CD14-positive monocyte (primary cell): Measurements from ENCODE around the gene IRS1. TPM values are rescaled to one million over a fixed set of nuclear protein-coding genes. Genes with fewer than 3 reads are reported as not detected.

Experiments
- DNase-seq, 3 donors: peaks; one replicate each; pipeline ENCODE4 v3.0.0-alpha.2; 2011 to 2022
- H2AFZ ChIP-seq: 2 replicates; pipeline ENCODE4 v1.6.0; 2012; ENCODE audit warnings: mild to moderate bottlenecking, low read depth, low read length, inconsistent platforms; ENCODE audit not compliant: insufficient read depth, poor library complexity, severe bottlenecking
- H3K27ac ChIP-seq, 2 donors: 1 replicate in 1 of 2; 2 replicates in 1 of 2; pipeline ENCODE4 v1.5.1; 2012 to 2013; ENCODE audit warnings: low read length in 2 of 2, control low read depth in 1 of 2, inconsistent platforms in 1 of 2, low read depth in 1 of 2, mild to moderate bottlenecking in 1 of 2
- H3K27me3 ChIP-seq, 2 donors: one replicate each; pipeline versions ENCODE4 v1.6.0 to v1.6.1; 2011 to 2013; ENCODE audit warnings: low read length in 2 of 2; ENCODE audit not compliant: control insufficient read depth in 2 of 2, insufficient read depth in 2 of 2
- H3K36me3 ChIP-seq, 2 donors: replicated peaks in 1 of 2; 1 replicate in 1 of 2; 2 replicates in 1 of 2; pipeline versions ENCODE4 v1.5.1 to v1.6.1; 2012 to 2013; ENCODE audit warnings: low read length in 2 of 2, control low read depth in 1 of 2, inconsistent platforms in 1 of 2, mild to moderate bottlenecking in 1 of 2; ENCODE audit not compliant: insufficient read depth in 2 of 2, control insufficient read depth in 1 of 2
- H3K4me1 ChIP-seq, 2 donors: 1 replicate in 1 of 2; 2 replicates in 1 of 2; pipeline versions ENCODE4 v1.5.1 to v1.6.1; 2012 to 2013; ENCODE audit warnings: low read length in 2 of 2, control low read depth in 1 of 2, inconsistent platforms in 1 of 2, mild to moderate bottlenecking in 1 of 2, moderate library complexity in 1 of 2; ENCODE audit not compliant: insufficient read depth in 2 of 2, control insufficient read depth in 1 of 2
- H3K4me2 ChIP-seq: replicated peaks from 2 replicates; pipeline ENCODE3; 2012; ENCODE audit warnings: low read length, moderate library complexity, mild to moderate bottlenecking; ENCODE audit not compliant: poor library complexity, severe bottlenecking; ENCODE audit errors: extremely low read depth
- H3K4me3 ChIP-seq, 3 experiments: fragments of 200-600 bp in 1 of 3; sonication (generic) in 1 of 3; replicated peaks in 1 of 3; 1 replicate in 2 of 3; 2 replicates in 1 of 3; pipeline ENCODE4 v1.5.1; 2011 to 2013; ENCODE audit warnings: low read length in 3 of 3, mild to moderate bottlenecking in 3 of 3, control low read depth in 2 of 3, low read depth in 2 of 3, inconsistent platforms in 1 of 3, moderate library complexity in 1 of 3
- H3K79me2 ChIP-seq: 2 replicates; pipeline ENCODE4 v1.6.0; 2012; ENCODE audit warnings: mild to moderate bottlenecking, control low read depth, inconsistent platforms, low read length, moderate library complexity; ENCODE audit not compliant: insufficient read depth
- H3K9ac ChIP-seq: 2 replicates; pipeline ENCODE4 v1.6.0; 2017; ENCODE audit warnings: low read length, mild to moderate bottlenecking; ENCODE audit not compliant: insufficient read depth, poor library complexity, severe bottlenecking
- H3K9me3 ChIP-seq, 2 donors: replicated peaks in 1 of 2; 1 replicate in 1 of 2; 2 replicates in 1 of 2; pipeline versions ENCODE4 v1.5.1 to v1.6.1; 2012 to 2013; ENCODE audit warnings: low read length in 2 of 2, control low read depth in 1 of 2; ENCODE audit not compliant: control insufficient read depth in 1 of 2, insufficient read depth in 1 of 2
- H4K20me1 ChIP-seq: 2 replicates; pipeline ENCODE4 v1.6.0; 2012; ENCODE audit warnings: mild to moderate bottlenecking, low read length, control low read depth, moderate library complexity; ENCODE audit not compliant: insufficient read depth
- H3K27ac Mint-ChIP-seq, 7 donors: one replicate each; pipeline ENCODE4 v1.8.0; 2020; ENCODE audit warnings: mild to moderate bottlenecking in 7 of 7, mixed read lengths in 7 of 7, moderate library complexity in 6 of 7, inconsistent platforms in 2 of 7
- H3K27me3 Mint-ChIP-seq, 3 donors: one replicate each; pipeline ENCODE4 v1.8.0; 2021 to 2022; ENCODE audit warnings: low read depth in 3 of 3, mild to moderate bottlenecking in 3 of 3, mixed read lengths in 3 of 3, moderate library complexity in 3 of 3, inconsistent platforms in 1 of 3
- H3K36me3 Mint-ChIP-seq, 2 donors: one replicate each; pipeline ENCODE4 v1.8.0; 2020; ENCODE audit warnings: mixed read lengths in 2 of 2, inconsistent platforms in 1 of 2, mild to moderate bottlenecking in 1 of 2
- H3K4me1 Mint-ChIP-seq: one replicate; pipeline ENCODE4 v1.8.0; 2020; ENCODE audit warnings: mild to moderate bottlenecking, mixed read lengths
- H3K4me3 Mint-ChIP-seq, 2 donors: one replicate each; pipeline ENCODE4 v1.8.0; 2020; ENCODE audit warnings: mild to moderate bottlenecking in 2 of 2, mixed read lengths in 2 of 2, moderate library complexity in 1 of 2
- H3K9me3 Mint-ChIP-seq, 7 donors: one replicate each; pipeline ENCODE4 v1.8.0; 2020 to 2022; ENCODE audit warnings: mixed read lengths in 7 of 7, mild to moderate bottlenecking in 6 of 7, moderate library complexity in 6 of 7, inconsistent platforms in 2 of 7
- WGBS: methylation state at CpG from one replicate; pipeline ENCODE4 v1.1.5; 2013; ENCODE audit warnings: missing lambda C conversion rate; ENCODE audit not compliant: insufficient coverage; 5-methylcytosine and 5-hydroxymethylcytosine counted together
- intact Hi-C, 2 donors: fragments of 100-400 bp; cut with micrococcal nuclease; formaldehyde crosslinking; loops; one replicate each; pipeline versions ENCODE4 v1.15.0 to v1.15.1; 2023
- polyA plus RNA-seq, 3 donors: library from polyadenylated mRNA; depleted of rRNA in 1 of 3; unstranded in 2 of 3; stranded (reverse) in 1 of 3; fragments of 300-500 nt in 2 of 3; fragments of >200 nt in 1 of 3; fragmentation: Illumina TruSeq in 2 of 3; gene quantifications; 1 replicate in 2 of 3; 2 replicates in 1 of 3; pipeline ENCODE4 v1.2.3, GENCODE V29; 2012 to 2021
- TF ChIP-seq, protein P1 (sequence below): fragments of 200-600 bp; IDR thresholded peaks from one replicate; pipeline ENCODE4 v1.8.0; 2022; ENCODE audit warnings: antibody characterized with exemption, mild to moderate bottlenecking

Gene IRS1
- polyA plus RNA-seq, 3 donors: 0.10 to 0.19 TPM; not detected in 1

DNA sequence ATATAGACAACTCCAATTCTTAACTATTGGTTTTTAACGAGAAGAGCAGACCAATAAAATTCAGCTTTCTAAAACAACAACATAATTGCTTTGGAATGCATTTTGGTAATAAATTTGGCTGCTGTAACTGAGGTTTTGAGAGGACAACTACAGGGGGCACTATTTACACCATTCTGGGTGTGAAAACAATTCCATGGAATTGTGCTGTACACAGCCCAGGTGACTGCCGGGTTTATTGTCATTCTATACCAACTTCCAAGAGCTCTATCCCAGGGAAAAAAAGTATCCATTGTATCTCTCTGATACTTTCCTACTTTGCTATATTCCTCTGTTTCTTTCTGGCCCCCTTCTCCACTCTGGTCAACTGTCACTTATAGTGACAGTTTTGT, 38.4 kb downstream of the IRS1 start:
- intact Hi-C loops: no loop called here
- Histone ChIP-seq H3K27ac (no peak overlapping the region), H3K9me3 (no peaks in the 10 kb centered on the region), H3K79me2 (no peaks in the 10 kb centered on the region), H3K4me1 (no peaks in the 10 kb centered on the region), H3K27me3 (no peaks in the 10 kb centered on the region), H2AFZ (no peak overlapping the region), H3K4me2 (no peak overlapping the region), H3K9ac (no peak overlapping the region), H4K20me1 (no peaks in the 10 kb centered on the region), H3K4me3 (no peak overlapping the region), H3K36me3 (no peaks in the 10 kb centered on the region)
- WGBS: 100% methylated on average over 1 of the region's 2 CpGs
- H3K4me3 Mint-ChIP-seq: no peak overlapping the region
- H3K27ac Mint-ChIP-seq: no peak overlapping the region
- peaks cover 0 to 15% (median 2%) of the 10 kb centered on the region in 7 donors for H3K9me3 Mint-ChIP-seq
- TF ChIP-seq, protein P1, sequence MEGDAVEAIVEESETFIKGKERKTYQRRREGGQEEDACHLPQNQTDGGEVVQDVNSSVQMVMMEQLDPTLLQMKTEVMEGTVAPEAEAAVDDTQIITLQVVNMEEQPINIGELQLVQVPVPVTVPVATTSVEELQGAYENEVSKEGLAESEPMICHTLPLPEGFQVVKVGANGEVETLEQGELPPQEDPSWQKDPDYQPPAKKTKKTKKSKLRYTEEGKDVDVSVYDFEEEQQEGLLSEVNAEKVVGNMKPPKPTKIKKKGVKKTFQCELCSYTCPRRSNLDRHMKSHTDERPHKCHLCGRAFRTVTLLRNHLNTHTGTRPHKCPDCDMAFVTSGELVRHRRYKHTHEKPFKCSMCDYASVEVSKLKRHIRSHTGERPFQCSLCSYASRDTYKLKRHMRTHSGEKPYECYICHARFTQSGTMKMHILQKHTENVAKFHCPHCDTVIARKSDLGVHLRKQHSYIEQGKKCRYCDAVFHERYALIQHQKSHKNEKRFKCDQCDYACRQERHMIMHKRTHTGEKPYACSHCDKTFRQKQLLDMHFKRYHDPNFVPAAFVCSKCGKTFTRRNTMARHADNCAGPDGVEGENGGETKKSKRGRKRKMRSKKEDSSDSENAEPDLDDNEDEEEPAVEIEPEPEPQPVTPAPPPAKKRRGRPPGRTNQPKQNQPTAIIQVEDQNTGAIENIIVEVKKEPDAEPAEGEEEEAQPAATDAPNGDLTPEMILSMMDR: no peak
- H3K27me3 Mint-ChIP-seq: peaks cover 1 to 3% (median 2%) of the 10 kb centered on the region in 3 donors
- H3K4me1 Mint-ChIP-seq: no peaks in the 10 kb centered on the region
- no peak for DNase-seq
- no peaks in the 10 kb centered on the region for H3K36me3 Mint-ChIP-seq

DNA sequence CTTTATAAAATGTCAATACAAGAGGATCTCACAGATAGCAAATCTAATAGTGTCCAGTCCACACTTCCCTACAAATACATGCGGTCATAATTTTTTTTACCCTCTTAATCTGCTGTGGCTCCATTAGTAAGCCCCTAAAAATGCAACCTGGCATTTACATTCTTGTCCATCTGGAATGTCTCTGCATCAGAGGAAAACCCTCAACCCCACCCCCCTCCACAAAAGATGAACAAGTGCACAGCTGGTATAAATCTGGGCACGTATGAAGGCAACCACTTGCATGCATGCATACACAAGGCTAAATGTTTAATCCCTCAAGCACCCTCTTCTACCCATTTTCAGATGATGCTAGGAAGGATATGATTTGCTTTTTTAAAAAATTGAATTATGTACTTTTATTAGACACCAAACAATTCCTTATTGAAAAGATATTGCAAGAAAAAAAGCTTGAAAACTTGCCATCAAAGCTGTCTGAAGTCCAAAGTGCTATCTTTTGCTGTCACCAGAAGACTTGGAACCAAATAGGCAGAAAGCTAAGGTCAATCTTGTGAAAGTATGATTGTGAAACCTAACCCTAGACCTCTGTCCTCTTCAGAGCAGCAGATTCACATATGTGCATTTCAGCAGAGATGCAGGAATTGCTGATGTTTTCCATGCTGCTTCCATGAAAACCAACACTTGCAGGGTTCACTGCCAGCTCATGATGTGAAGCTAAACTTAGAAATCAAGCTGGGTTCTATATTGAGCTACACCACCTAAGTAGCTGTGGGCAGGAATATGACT, 39.0 kb downstream of the IRS1 start:
- Histone ChIP-seq H3K4me2 (no peak overlapping the region), H3K79me2 (no peaks in the 10 kb centered on the region), H3K4me3 (no peak overlapping the region), H2AFZ (no peak overlapping the region), H4K20me1 (no peaks in the 10 kb centered on the region), H3K9ac (no peak overlapping the region), H3K36me3 (no peaks in the 10 kb centered on the region), H3K9me3 (no peaks in the 10 kb centered on the region), H3K27me3 (no peaks in the 10 kb centered on the region), H3K27ac (no peak overlapping the region), H3K4me1 (no peaks in the 10 kb centered on the region)
- Mint-ChIP-seq H3K27ac (no peak overlapping the region), H3K27me3 (peaks cover 1 to 3% (median 2%) of the 10 kb centered on the region in 3 donors), H3K4me3 (no peak overlapping the region), H3K9me3 (peaks cover 0 to 15% (median 2%) of the 10 kb centered on the region in 7 donors), H3K36me3 (no peaks in the 10 kb centered on the region), H3K4me1 (no peaks in the 10 kb centered on the region)
- no peak for DNase-seq
- WGBS: 92% methylated on average over 1 of the region's 2 CpGs
- intact Hi-C loops: no loop called here
- TF ChIP-seq, protein P1: no peak
